Measurements from ENCODE around the gene MEX3A. TPM values are rescaled to one million over a fixed set of nuclear protein-coding genes. Genes with fewer than 3 reads are reported as not detected.

The MEX3A gene
- total RNA-seq, 1 experiment from 2014 or later = 90.0 TPM

- Histone ChIP-seq H3K27ac (ENCODE audit: low read depth, low read length, poor library complexity, severe bottlenecking) (no peak overlapping the region), H3K27me3 (replicated peaks; ENCODE audit: insufficient read depth, low read depth, low read length, poor library complexity) (no peaks in the 10 kb centered on the region), H3K4me1 (ENCODE audit: insufficient read depth, low read length, poor library complexity, severe bottlenecking) (peaks cover 33% of the 10 kb centered on the region), H3K36me3 (ENCODE audit: insufficient read depth, low read length, poor library complexity, severe bottlenecking) (no peaks in the 10 kb centered on the region), H3K4me3 (ENCODE audit: low read depth, low read length, poor library complexity, severe bottlenecking) (no peak overlapping the region), H3K9me3 (ENCODE audit: low read depth, low read length, poor library complexity, severe bottlenecking) (no peaks in the 10 kb centered on the region)
- intact Hi-C loops (cut with micrococcal nuclease; ENCODE audit: unreplicated experiment) = no loop called here
- no peak for TF ChIP-seq CTCF (conservative IDR thresholded peaks at IDR 0.05; ENCODE audit: low read depth, low read length)
- TF ChIP-seq EZH2 (IDR thresholded peaks at IDR 0.05; ENCODE audit: borderline replicate concordance, low read depth, low read length, poor library complexity, severe bottlenecking) = no peak
- DNase-seq (ENCODE audit: low spot score) = no peak
- CTCF ChIA-PET = no interaction called here
- BruUV-seq (replicated peaks) = no TSS peak
- POLR2A ChIA-PET (ENCODE audit: low non-redundant PET) = no interaction called here
Observed at GRCh38 chr1:156086256-156086662, 4.0 kb upstream of the MEX3A start.

GRCh38 chr1:156083800-156084790 is 1.8 kb upstream of the MEX3A start:
- Histone ChIP-seq H3K27ac (ENCODE audit: low read depth, low read length, poor library complexity, severe bottlenecking) (peak overlapping the region; percentile 88), H3K4me3 (ENCODE audit: low read depth, low read length, poor library complexity, severe bottlenecking) (peak overlapping the region; percentile 86)

GRCh38 chr1:156081917-156082308 is 352 bp downstream of the MEX3A start:
- no peaks in the 10 kb centered on the region for H3K27me3 ChIP-seq (replicated peaks; ENCODE audit: insufficient read depth, low read depth, low read length, poor library complexity)
- TF ChIP-seq EZH2 (IDR thresholded peaks at IDR 0.05; ENCODE audit: borderline replicate concordance, low read depth, low read length, poor library complexity, severe bottlenecking) (no peak), CTCF (conservative IDR thresholded peaks at IDR 0.05; ENCODE audit: low read depth, low read length) (no peak)
- intact Hi-C loops (cut with micrococcal nuclease; ENCODE audit: unreplicated experiment) = no loop called here
- DNase-seq (ENCODE audit: low spot score) = peak; percentile 63
- ChIA-PET CTCF (no interaction called here), POLR2A (ENCODE audit: low non-redundant PET) (no interaction called here)
- H3K4me3 ChIP-seq (ENCODE audit: low read depth, low read length, poor library complexity, severe bottlenecking) = peak overlapping the region; percentile 86
- no TSS peak for BruUV-seq (replicated peaks)
- H3K9me3 ChIP-seq (ENCODE audit: low read depth, low read length, poor library complexity, severe bottlenecking) = no peaks in the 10 kb centered on the region
- peaks cover 46% of the 10 kb centered on the region for H3K4me1 ChIP-seq (ENCODE audit: insufficient read depth, low read length, poor library complexity, severe bottlenecking)
- peaks cover 5% of the 10 kb centered on the region for H3K36me3 ChIP-seq (ENCODE audit: insufficient read depth, low read length, poor library complexity, severe bottlenecking)
- H3K27ac ChIP-seq (ENCODE audit: low read depth, low read length, poor library complexity, severe bottlenecking) = peak overlapping the region; percentile 88

More at GRCh38 chr1:156083800-156084790, 1.8 kb upstream of the MEX3A start:
- H3K9me3 ChIP-seq (ENCODE audit: low read depth, low read length, poor library complexity, severe bottlenecking) = no peaks in the 10 kb centered on the region
- H3K4me1 ChIP-seq (ENCODE audit: insufficient read depth, low read length, poor library complexity, severe bottlenecking) = peaks cover 24% of the 10 kb centered on the region
- no peak for TF ChIP-seq CTCF (conservative IDR thresholded peaks at IDR 0.05; ENCODE audit: low read depth, low read length)
- TF ChIP-seq EZH2 (IDR thresholded peaks at IDR 0.05; ENCODE audit: borderline replicate concordance, low read depth, low read length, poor library complexity, severe bottlenecking) = no peak
- no peaks in the 10 kb centered on the region for H3K27me3 ChIP-seq (replicated peaks; ENCODE audit: insufficient read depth, low read depth, low read length, poor library complexity)
- intact Hi-C loops (cut with micrococcal nuclease; ENCODE audit: unreplicated experiment) = no loop called here
- no peaks in the 10 kb centered on the region for H3K36me3 ChIP-seq (ENCODE audit: insufficient read depth, low read length, poor library complexity, severe bottlenecking)
- TSS peak; percentile 67 for BruUV-seq (replicated peaks)
- DNase-seq (ENCODE audit: low spot score) = no peak
- ChIA-PET CTCF (interaction anchor here (0.6 kb wide), 2 partner anchors 122 to 396 kb away, joined by 4 to 5 read pairs; no protein-coding TSS in a partner anchor), POLR2A (ENCODE audit: low non-redundant PET) (no interaction called here)
